WERI-Rb-1 (cell line): ENCODE results near the gene TBC1D17.

Experiments used
- DNase-seq: peaks from one replicate; pipeline ENCODE4 v3.0.0-alpha.2; 2020
- H3K27ac ChIP-seq: fragments of 250-450 bp; sonication (Bioruptor Pico); 2 replicates; pipeline ENCODE4 v1.5.1; 2020; ENCODE audit warnings: mild to moderate bottlenecking, moderate library complexity
- H3K27me3 ChIP-seq: fragments of 250-450 bp; sonication (Bioruptor Pico); 2 replicates; pipeline ENCODE4 v1.5.1; 2021; ENCODE audit warnings: mild to moderate bottlenecking, low read depth, moderate library complexity; ENCODE audit not compliant: insufficient read depth, severe bottlenecking
- H3K36me3 ChIP-seq: fragments of 250-450 bp; sonication (Bioruptor Pico); 2 replicates; pipeline ENCODE4 v1.5.1; 2020; ENCODE audit warnings: mild to moderate bottlenecking, moderate library complexity
- H3K4me3 ChIP-seq: 2 replicates; pipeline ENCODE4 v1.5.1; 2011; ENCODE audit warnings: low read depth, mild to moderate bottlenecking, control low read depth, low read length
- H3K9me3 ChIP-seq: fragments of 250-450 bp; sonication (Bioruptor Pico); 2 replicates; pipeline ENCODE4 v1.5.1; 2021; ENCODE audit warnings: mild to moderate bottlenecking, moderate library complexity; ENCODE audit not compliant: severe bottlenecking
- CTCF ChIP-seq: IDR thresholded peaks from 2 replicates; pipeline ENCODE4 v1.5.1; 2011; ENCODE audit warnings: low read depth, mild to moderate bottlenecking, control low read depth, inconsistent platforms, low read length

TBC1D17 gene

GRCh38 chr19:49930483-49931011 is 53.0 kb downstream of the TBC1D17 start:
- Histone ChIP-seq H3K4me3 (no peak overlapping the region; the same call in 1 of the 2 replicates), H3K36me3 (peaks cover 37% of the 10 kb centered on the region)
- DNase-seq = no peak

GRCh38 chr19:49931293-49932040 is 54.0 kb downstream of the TBC1D17 start:
- no peak for DNase-seq
- Histone ChIP-seq H3K4me3 (no peak overlapping the region), H3K9me3 (no peaks in the 10 kb centered on the region), H3K27ac (no peak overlapping the region), H3K27me3 (no peaks in the 10 kb centered on the region), H3K36me3 (peaks cover 28% of the 10 kb centered on the region)
- TF ChIP-seq CTCF = no peak

More at GRCh38 chr19:49930483-49931011, 53.0 kb downstream of the TBC1D17 start:
- no peaks in the 10 kb centered on the region for H3K9me3 ChIP-seq
- no peak overlapping the region for H3K27ac ChIP-seq
- TF ChIP-seq CTCF = no peak
- no peaks in the 10 kb centered on the region for H3K27me3 ChIP-seq

GRCh38 chr19:49932041-49932451 is 54.5 kb downstream of the TBC1D17 start:
- Histone ChIP-seq H3K27me3 (no peaks in the 10 kb centered on the region), H3K4me3 (no peak overlapping the region), H3K36me3 (peaks cover 22% of the 10 kb centered on the region), H3K9me3 (no peaks in the 10 kb centered on the region), H3K27ac (no peak overlapping the region)
- DNase-seq = no peak
- TF ChIP-seq CTCF = no peak

- Histone ChIP-seq H3K27ac (no peak overlapping the region), H3K27me3 (no peaks in the 10 kb centered on the region), H3K36me3 (peaks cover 16% of the 10 kb centered on the region), H3K4me3 (no peak overlapping the region), H3K9me3 (no peaks in the 10 kb centered on the region)
- no peak for TF ChIP-seq CTCF
- no peak for DNase-seq
Measured at GRCh38 chr19:49932731-49933131, 55.2 kb downstream of the TBC1D17 start.

GRCh38 chr19:49933643-49934042 is 56.1 kb downstream of the TBC1D17 start:
- no peaks in the 10 kb centered on the region for H3K9me3 ChIP-seq
- no peaks in the 10 kb centered on the region for H3K27me3 ChIP-seq
- H3K27ac ChIP-seq = no peak overlapping the region
- no peak overlapping the region for H3K4me3 ChIP-seq
- no peak for TF ChIP-seq CTCF
- DNase-seq = no peak
- H3K36me3 ChIP-seq = peaks cover 6% of the 10 kb centered on the region
